ENCODE results near the gene ABCA13. TPM values are rescaled to one million over a fixed set of nuclear protein-coding genes. Genes with fewer than 3 reads are reported as not detected.

The ABCA13 gene
- total RNA-seq, 1 experiment from 2014 or later = not detected

GRCh38 chr7:48305661-48306060, 134.4 kb downstream of the ABCA13 start:
- no peak overlapping the region for H2AFZ ChIP-seq (ENCODE audit: low read depth, low read length, poor library complexity, severe bottlenecking)
- BruUV-seq (replicated peaks) = no TSS peak

More at GRCh38 chr7:48305661-48306060, 134.4 kb downstream of the ABCA13 start:
- H3K27me3 ChIP-seq (ENCODE audit: insufficient read depth, low read length) = no peaks in the 10 kb centered on the region
- no peak for DNase-seq (ENCODE audit: low read depth, low spot score)
- TF ChIP-seq ZFX (IDR thresholded peaks at IDR 0.05) = no peak
- TF ChIP-seq SP1 (IDR thresholded peaks at IDR 0.05; ENCODE audit: low read depth) = no peak
- TF ChIP-seq SIN3A (IDR thresholded peaks at IDR 0.05; ENCODE audit: low read depth) = no peak
- TF ChIP-seq EGR1 (IDR thresholded peaks at IDR 0.05; ENCODE audit: low read depth) = no peak
- no peak for TF ChIP-seq CTCF (IDR thresholded peaks at IDR 0.05 in 2 of 3, conservative IDR thresholded peaks at IDR 0.05 in 1 of 3; ENCODE audit: borderline replicate concordance in 1 of 3, insufficient read depth in 1 of 3, low read depth in 2 of 3, low read length in 2 of 3)
- no peak for TF ChIP-seq ATF3 (IDR thresholded peaks at IDR 0.05)
- TF ChIP-seq POLR2A (IDR thresholded peaks at IDR 0.05; ENCODE audit: borderline replicate concordance, extremely low read depth, insufficient read depth, insufficient read length) = no peak
- no peak for TF ChIP-seq POLR2AphosphoS5 (IDR thresholded peaks at IDR 0.05; ENCODE audit: low read depth, low read length)
- no peak for TF ChIP-seq REST (IDR thresholded peaks at IDR 0.05; ENCODE audit: low read depth)
- no peak for TF ChIP-seq FOSL1 (IDR thresholded peaks at IDR 0.05; ENCODE audit: low read depth)
- TF ChIP-seq TCF7L2 (IDR thresholded peaks at IDR 0.05; ENCODE audit: borderline replicate concordance, extremely low read depth, insufficient read depth, insufficient read length) = no peak
- no peak for TF ChIP-seq ZBTB33 (IDR thresholded peaks at IDR 0.05; ENCODE audit: extremely low read depth, insufficient replicate concordance, low read length)
- no peak for TF ChIP-seq YY1 (IDR thresholded peaks at IDR 0.05; ENCODE audit: extremely low read depth, insufficient replicate concordance, low read depth, low read length)
- no peak for TF ChIP-seq SRF (IDR thresholded peaks at IDR 0.05; ENCODE audit: low read depth)
- no peak for TF ChIP-seq ZNF274 (IDR thresholded peaks at IDR 0.05; ENCODE audit: low read depth, low read length)
- TF ChIP-seq CBX3 (IDR thresholded peaks at IDR 0.05; ENCODE audit: low read depth) = no peak
- TF ChIP-seq MAX (IDR thresholded peaks at IDR 0.05) = no peak
- TF ChIP-seq CEBPB (IDR thresholded peaks at IDR 0.05; ENCODE audit: low read depth) = no peak
- TF ChIP-seq ELF1 (IDR thresholded peaks at IDR 0.05; ENCODE audit: borderline replicate concordance, low read depth) = no peak
- no peak for TF ChIP-seq RAD21 (IDR thresholded peaks at IDR 0.05; ENCODE audit: low read depth)
- intact Hi-C loops (cut with micrococcal nuclease) = no loop called here
- H3K4me3 ChIP-seq (replicated peaks in 1 of 2; ENCODE audit: low read depth in 1 of 2, low read length in 2 of 2) = no peak overlapping the region
- ChIA-PET CTCF (no interaction called here), RAD21 (ENCODE audit: low non-redundant PET in 1 of 2, low total read pairs in 2 of 2, uncharacterized antibody in 2 of 2, unreplicated experiment in 2 of 2) (no interaction called here), POLR2A (no interaction called here)
- no peak overlapping the region for H3K27ac ChIP-seq (ENCODE audit: low read depth, low read length)
- ATAC-seq = no peak
- no peaks in the 10 kb centered on the region for H4K20me1 ChIP-seq (ENCODE audit: insufficient read depth)
- H3K9ac ChIP-seq (ENCODE audit: low read length) = no peak overlapping the region
- no peaks in the 10 kb centered on the region for H3K4me1 ChIP-seq (ENCODE audit: control insufficient read depth in 1 of 2, insufficient read depth in 2 of 2, low read length in 2 of 2)
- H3K36me3 ChIP-seq (ENCODE audit: control insufficient read depth in 1 of 2, insufficient read depth in 2 of 2, low read length in 2 of 2) = no peaks in the 10 kb centered on the region
- H3K9me2 ChIP-seq (ENCODE audit: insufficient read depth) = no peaks in the 10 kb centered on the region
- H3K4me2 ChIP-seq (ENCODE audit: low read length) = no peak overlapping the region
- H3K79me2 ChIP-seq (ENCODE audit: insufficient read depth, low read length) = no peaks in the 10 kb centered on the region
- H3K9me3 ChIP-seq (ENCODE audit: control insufficient read depth in 1 of 2, insufficient read depth in 1 of 2, low read depth in 1 of 2, low read length in 2 of 2) = no peaks in the 10 kb centered on the region
